ENCODE measurements around the gene DNHD1. TPM values are rescaled to one million over a fixed set of nuclear protein-coding genes. Genes with fewer than 3 reads are reported as not detected.
A peak's percentile ranks its signal among the peaks of the same experiment; 100 is the strongest.

Gene DNHD1
- total RNA-seq, 1 experiment from 2014 or later = 1.2 TPM

- no peak for DNase-seq (ENCODE audit: low spot score)
Observed at GRCh38 chr11:6611092-6611962, 114.2 kb downstream of the DNHD1 start.

GRCh38 chr11:6611963-6612212, 114.8 kb downstream of the DNHD1 start:
- no peak for DNase-seq (ENCODE audit: low spot score)

GRCh38 chr11:6612213-6613041, 115.3 kb downstream of the DNHD1 start, which contains the start of gene TAF10:
TSS of gene TAF10 (minus strand) at chr11:6612216. CDS start at chr11:6612189, 27 bp downstream.
- DNase-seq (ENCODE audit: low spot score) = peak; percentile 97

- DNase-seq (ENCODE audit: low spot score) = no peak
Observed at GRCh38 chr11:6613496-6613895, 116.4 kb downstream of the DNHD1 start.

GRCh38 chr11:6614446-6614845, 117.4 kb downstream of the DNHD1 start:
- DNase-seq (ENCODE audit: low spot score) = no peak

GRCh38 chr11:6615046-6615445, 118.0 kb downstream of the DNHD1 start:
- DNase-seq (ENCODE audit: low spot score) = no peak

- DNase-seq (ENCODE audit: low spot score) = no peak
Observed at GRCh38 chr11:6615882-6616585, 119.0 kb downstream of the DNHD1 start.

- no peak for DNase-seq (ENCODE audit: low spot score)
Observed at GRCh38 chr11:6616596-6617250, 119.6 kb downstream of the DNHD1 start.

- DNase-seq (ENCODE audit: low spot score) = no peak
Observed at GRCh38 chr11:6617315-6617781, 120.3 kb downstream of the DNHD1 start.

GRCh38 chr11:6618117-6619003, 121.3 kb downstream of the DNHD1 start:
- DNase-seq (ENCODE audit: low spot score) = peak; percentile 79

- DNase-seq (ENCODE audit: low spot score) = peak; percentile 94
Observed at GRCh38 chr11:6619004-6619745, 122.1 kb downstream of the DNHD1 start, which contains the start of gene TPP1. TSS of gene TPP1 (minus strand) at chr11:6619422. CDS start at chr11:6619400, 22 bp downstream.

- DNase-seq (ENCODE audit: low spot score) = no peak
Observed at GRCh38 chr11:6620636-6621035, 123.6 kb downstream of the DNHD1 start.

Other genes starting within 250 kb of the DNHD1 start
- not detected in 2 replicates for gene CCKBR, start 237.4 kb upstream of the DNHD1 start, total RNA-seq (2014; rRNA removed; shearing (Covaris generic))
- gene CAVIN3, start 176.8 kb upstream of the DNHD1 start, total RNA-seq (2014; rRNA removed; shearing (Covaris generic)) = 0.27 and 0.41 TPM in 2 replicates
- gene SMPD1, start 106.8 kb upstream of the DNHD1 start, total RNA-seq (2014; rRNA removed; shearing (Covaris generic)) = 44.5 and 80.7 TPM in 2 replicates
- gene APBB1, start 78.2 kb upstream of the DNHD1 start, total RNA-seq (2014; rRNA removed; shearing (Covaris generic)) = 5.2 and 6.3 TPM in 2 replicates
- gene HPX, start 56.3 kb upstream of the DNHD1 start, total RNA-seq (2014; rRNA removed; shearing (Covaris generic)) = 0.72 TPM in 1 of 2 replicates, not detected in the other
- gene TRIM3, start 23.3 kb upstream of the DNHD1 start, total RNA-seq (2014; rRNA removed; shearing (Covaris generic)) = 10.6 and 15.1 TPM in 2 replicates
- gene ARFIP2, start 15.9 kb upstream of the DNHD1 start, total RNA-seq (2014; rRNA removed; shearing (Covaris generic)) = 83.1 and 92.4 TPM in 2 replicates
- 44.4 and 45.7 TPM in 2 replicates for gene TIMM10B, start 15.8 kb upstream of the DNHD1 start, total RNA-seq (2014; rRNA removed; shearing (Covaris generic))
- 20.7 and 21.6 TPM in 2 replicates for gene RRP8, start 106.3 kb downstream of the DNHD1 start, total RNA-seq (2014; rRNA removed; shearing (Covaris generic))
- 139 and 144 TPM in 2 replicates for gene ILK, start 106.5 kb downstream of the DNHD1 start, total RNA-seq (2014; rRNA removed; shearing (Covaris generic))
- gene TAF10, start 114.9 kb downstream of the DNHD1 start, total RNA-seq (2014; rRNA removed; shearing (Covaris generic)) = 96.9 and 142 TPM in 2 replicates
- gene TPP1, start 122.1 kb downstream of the DNHD1 start, total RNA-seq (2014; rRNA removed; shearing (Covaris generic)) = 26.3 and 29.1 TPM in 2 replicates
- gene DCHS1, start 158.5 kb downstream of the DNHD1 start, total RNA-seq (2014; rRNA removed; shearing (Covaris generic)) = 0.08 and 0.19 TPM in 2 replicates
- 98.8 and 99.5 TPM in 2 replicates for gene MRPL17, start 186.1 kb downstream of the DNHD1 start, total RNA-seq (2014; rRNA removed; shearing (Covaris generic))